Adrenal gland (tissue), 5 donors: Measurements from ENCODE around the gene TNS1.

Experiments used
- CTCF ChIP-seq, 6 experiments: fragments of 450-650 bp in 4 of 6; fragments of 200-600 bp in 2 of 6; sonication (generic) in 1 of 6; IDR thresholded peaks; 1 replicate in 5 of 6; 2 replicates in 1 of 6; pipeline versions ENCODE4 v1.5.1 to v1.8.0; 2016 to 2021; ENCODE audit warnings: antibody characterized with exemption in 6 of 6, mild to moderate bottlenecking in 2 of 6, moderate library complexity in 1 of 6
- POLR2A ChIP-seq, 2 donors: fragments of 450-650 bp; IDR thresholded peaks; one replicate each; pipeline ENCODE4 v1.6.1; 2017; ENCODE audit warnings: antibody characterized with exemption in 2 of 2, mild to moderate bottlenecking in 2 of 2, moderate library complexity in 1 of 2
- donor health status: DM: no; HTN: no; CAD: no.

GRCh38 chr2:218010140-218010983 is 7.6 kb upstream of the TNS1 start:
- peak in 1 of 2 donors; percentile 8 for TF ChIP-seq POLR2A (IDR thresholded peaks at IDR 0.05)
- peak; percentile 40 to 70 (median 52) for TF ChIP-seq CTCF (IDR thresholded peaks at IDR 0.05)
